H1 (cell line): Measurements from ENCODE around the gene CEP350. TPM values are rescaled to one million over a fixed set of nuclear protein-coding genes. Genes with fewer than 3 reads are reported as not detected.

Experiments
- CTCF ChIA-PET: fragments of 300-600 bp; sonication (Branson Sonifier 250); formaldehyde crosslinking; loops from one replicate; lab custom pipeline; 2021; ENCODE audit not compliant: partially characterized antibody; lab: Charles Lee
- POLR2A ChIA-PET: fragments of 300-600 bp; sonication (Branson Sonifier 250); formaldehyde crosslinking; loops from one replicate; lab custom pipeline; 2021; ENCODE audit warnings: inconsistent platforms; ENCODE audit not compliant: partially characterized antibody; lab: Charles Lee
- DNase-seq, 2 experiments: peaks; one replicate each; pipeline versions ENCODE4 v3.0.0 to v3.0.0-alpha.2; 2010 to 2022; ENCODE audit warnings: low spot score in 2 of 2, low read depth in 1 of 2, mixed read lengths in 1 of 2
- FAIRE-seq: peaks from 2 replicates; lab custom pipeline; 2011; peaks lifted over from hg19 to GRCh38; lab: Jason Lieb, UNC
- H2AFZ ChIP-seq: 2 replicates; pipeline ENCODE4 v1.8.1; 2012; ENCODE audit warnings: low read length, inconsistent platforms
- H2AK5ac ChIP-seq: 2 replicates; pipeline ENCODE4 v1.6.1; 2013; ENCODE audit warnings: low read depth, low read length
- H2BK120ac ChIP-seq: replicated peaks from 2 replicates; pipeline ENCODE3; 2013; ENCODE audit warnings: low read depth, low read length, inconsistent platforms
- H2BK12ac ChIP-seq: 2 replicates; pipeline ENCODE4 v1.6.1; 2013; ENCODE audit warnings: low read depth, low read length
- H2BK15ac ChIP-seq: 2 replicates; pipeline ENCODE4 v1.6.1; 2013; ENCODE audit warnings: low read length
- H2BK20ac ChIP-seq: 2 replicates; pipeline ENCODE4 v1.6.1; 2013; ENCODE audit warnings: low read length
- H2BK5ac ChIP-seq: 2 replicates; pipeline ENCODE4 v1.6.1; 2013; ENCODE audit warnings: low read depth, low read length
- H3K14ac ChIP-seq: 2 replicates; pipeline ENCODE4 v1.6.1; 2013; ENCODE audit warnings: inconsistent platforms; ENCODE audit not compliant: insufficient read length
- H3K18ac ChIP-seq: 2 replicates; pipeline ENCODE4 v1.6.1; 2013; ENCODE audit warnings: low read length; ENCODE audit errors: extremely low read depth
- H3K23ac ChIP-seq: 2 replicates; pipeline ENCODE4 v1.6.1; 2013; ENCODE audit warnings: inconsistent platforms; ENCODE audit not compliant: insufficient read length
- H3K23me2 ChIP-seq: 2 replicates; pipeline ENCODE4 v1.6.1; 2013; ENCODE audit warnings: low read depth, low read length
- H3K27ac ChIP-seq: 2 replicates; pipeline ENCODE4 v1.6.1; 2011; ENCODE audit warnings: low read depth, low read length, inconsistent platforms
- H3K27me3 ChIP-seq, 4 experiments: replicated peaks in 1 of 4; 1 replicate in 1 of 4; 2 replicates in 3 of 4; pipeline versions ENCODE4 v1.6.1 to v1.8.1; 2011 to 2013; ENCODE audit warnings: low read length in 3 of 4, mild to moderate bottlenecking in 3 of 4, inconsistent platforms in 2 of 4, mixed read lengths in 2 of 4, moderate library complexity in 1 of 4; ENCODE audit not compliant: control insufficient read depth in 3 of 4, insufficient read depth in 3 of 4; ENCODE audit errors: extremely low read depth in 1 of 4
- H3K36me3 ChIP-seq, 4 experiments: 2 replicates each; pipeline versions ENCODE4 v1.6.1 to v1.8.1; 2011 to 2013; ENCODE audit warnings: mild to moderate bottlenecking in 4 of 4, low read length in 3 of 4, moderate library complexity in 2 of 4, control low read depth in 1 of 4, inconsistent platforms in 1 of 4; ENCODE audit not compliant: insufficient read depth in 4 of 4, control insufficient read depth in 2 of 4
- H3K4ac ChIP-seq: replicated peaks from 2 replicates; pipeline ENCODE3; 2013; ENCODE audit warnings: low read length, low read depth, mixed read lengths, inconsistent platforms; ENCODE audit not compliant: insufficient read length
- H3K4me1 ChIP-seq, 4 experiments: replicated peaks in 1 of 4; 1 replicate in 1 of 4; 2 replicates in 3 of 4; pipeline versions ENCODE4 v1.6.1 to v1.8.1; 2011 to 2013; ENCODE audit warnings: low read length in 3 of 4, inconsistent platforms in 2 of 4, mixed read lengths in 1 of 4; ENCODE audit not compliant: insufficient read depth in 4 of 4, control insufficient read depth in 3 of 4
- H3K4me2 ChIP-seq, 2 experiments: 2 replicates each; pipeline versions ENCODE4 v1.6.1 to v1.8.1; 2011 to 2013; ENCODE audit warnings: low read depth in 2 of 2, low read length in 2 of 2, control low read depth in 1 of 2, inconsistent platforms in 1 of 2, mild to moderate bottlenecking in 1 of 2; ENCODE audit not compliant: insufficient read depth in 1 of 2
- H3K4me3 ChIP-seq, 4 experiments: fragments of 200-600, 300-600 bp in 1 of 4; sonication (generic), shearing (Covaris generic), sonication (Bioruptor Twin) in 1 of 4; 2 replicates each; pipeline versions ENCODE4 v1.5.1 to v1.8.1; 2011 to 2016; ENCODE audit warnings: low read length in 4 of 4, low read depth in 3 of 4, control low read depth in 2 of 4, inconsistent platforms in 2 of 4, mild to moderate bottlenecking in 2 of 4, mixed read lengths in 1 of 4, moderate library complexity in 1 of 4; ENCODE audit not compliant: insufficient read depth in 2 of 4; ENCODE audit errors: extremely low read depth in 1 of 4
- H3K56ac ChIP-seq: replicated peaks from 2 replicates; pipeline ENCODE3; 2013; ENCODE audit warnings: low read depth, mild to moderate bottlenecking, mixed read lengths, low read length, inconsistent platforms; ENCODE audit not compliant: insufficient read length
- H3K79me1 ChIP-seq: 2 replicates; pipeline ENCODE4 v1.6.1; 2013; ENCODE audit warnings: low read depth, low read length, control low read depth
- H3K79me2 ChIP-seq, 2 experiments: 2 replicates each; pipeline versions ENCODE4 v1.6.1 to v1.8.1; 2012 to 2013; ENCODE audit warnings: low read length in 2 of 2, mild to moderate bottlenecking in 2 of 2, inconsistent platforms in 1 of 2; ENCODE audit not compliant: insufficient read depth in 2 of 2, control insufficient read depth in 1 of 2
- H3K9ac ChIP-seq, 4 experiments: replicated peaks in 1 of 4; 1 replicate in 1 of 4; 2 replicates in 3 of 4; pipeline versions ENCODE4 v1.6.1 to v1.8.1; 2011 to 2013; ENCODE audit warnings: low read depth in 3 of 4, low read length in 3 of 4, control low read depth in 2 of 4, mild to moderate bottlenecking in 2 of 4, moderate library complexity in 2 of 4, inconsistent platforms in 1 of 4; ENCODE audit errors: extremely low read depth in 1 of 4
- H3K9me3 ChIP-seq, 2 experiments: 2 replicates each; pipeline versions ENCODE4 v1.6.1 to v1.8.1; 2012 to 2013; ENCODE audit warnings: mild to moderate bottlenecking in 2 of 2, moderate library complexity in 2 of 2, control low read depth in 1 of 2, inconsistent platforms in 1 of 2, low read depth in 1 of 2, low read length in 1 of 2, mixed read lengths in 1 of 2; ENCODE audit not compliant: insufficient read depth in 2 of 2
- H4K20me1 ChIP-seq, 2 experiments: replicated peaks in 1 of 2; 2 replicates each; pipeline versions ENCODE3 to v1.8.1; 2011 to 2013; ENCODE audit warnings: inconsistent platforms in 2 of 2, low read length in 2 of 2, mild to moderate bottlenecking in 1 of 2; ENCODE audit not compliant: insufficient read depth in 2 of 2, control insufficient read depth in 1 of 2
- H4K5ac ChIP-seq: 2 replicates; pipeline ENCODE4 v1.6.1; 2013; ENCODE audit warnings: low read length, low read depth, mixed read lengths, inconsistent platforms; ENCODE audit not compliant: insufficient read length
- H4K8ac ChIP-seq: 2 replicates; pipeline ENCODE4 v1.8.0; 2013; ENCODE audit warnings: mild to moderate bottlenecking, moderate library complexity, low read length, inconsistent platforms; ENCODE audit not compliant: insufficient read depth; ENCODE audit errors: extremely low read depth
- H4K91ac ChIP-seq: replicated peaks from 2 replicates; pipeline ENCODE3; 2013; ENCODE audit warnings: low read length, mixed read lengths, inconsistent platforms; ENCODE audit not compliant: insufficient read length
- PHF8 ChIP-seq: fragments of 200-600 bp; sonication (generic); conservative IDR thresholded peaks from 2 replicates; pipeline ENCODE4 v1.7.1; 2012; ENCODE audit warnings: low read depth, mild to moderate bottlenecking, inconsistent platforms, low read length, moderate library complexity
- RNF2 ChIP-seq: fragments of 200-900, 300-1000 bp; sonication (generic); IDR thresholded peaks from 2 replicates; pipeline ENCODE4 v1.7.1; 2016; ENCODE audit warnings: borderline replicate concordance, low read depth, mild to moderate bottlenecking, antibody characterized with exemption, low read length; ENCODE audit not compliant: poor library complexity, severe bottlenecking; ENCODE audit errors: missing control alignments
- WGBS, 2 experiments: shearing (Covaris generic) in 1 of 2; methylation state at CpG; one replicate each; pipeline versions ENCODE4 v1.1.6 to v1.1.7; 2013 to 2015; ENCODE audit warnings: low lambda C conversion rate in 2 of 2, mixed read lengths in 2 of 2, inconsistent platforms in 1 of 2, low coverage in 1 of 2, missing lambda C conversion rate in 1 of 2; ENCODE audit not compliant: insufficient replicate concordance in 2 of 2, insufficient coverage in 1 of 2, insufficient read length in 1 of 2; ENCODE audit errors: extremely low coverage in 1 of 2, missing lambda C conversion rate in 1 of 2; 5-methylcytosine and 5-hydroxymethylcytosine counted together
- polyA plus RNA-seq, 7 experiments: library from polyadenylated mRNA; depleted of rRNA in 3 of 7; stranded (reverse) in 5 of 7; unstranded in 2 of 7; fragments of >200 nt in 5 of 7; fragments of 200-250 nt in 2 of 7; gene quantifications; 1 replicate in 5 of 7; 2 replicates in 1 of 7; 4 replicates in 1 of 7; pipeline versions ENCODE4 v1.2.1 to v1.2.3, GENCODE V29; 2011 to 2013; ENCODE audit warnings: missing spikeins in 2 of 7, mixed read lengths in 2 of 7
- total RNA-seq: library from RNA; stranded (reverse); fragmentation: NEBNext Ultra II Directional; extraction: Animal tissue kit (Norgen Biotek cat#: 25700); gene quantifications from 2 replicates; pipeline ENCODE4 v1.2.1, GENCODE V29; 2021

Gene CEP350
- total and polyA plus RNA-seq, 2 of the 8 experiments (the other 6 are each of a cell fraction or from before 2014, with no cell fraction given) = 5.6 to 39.4 TPM

- Histone ChIP-seq H3K9me3 (no peaks in the 10 kb centered on the region), H3K4ac (no peak overlapping the region), H3K56ac (no peak overlapping the region), H3K23ac (no peak overlapping the region), H3K27me3 (no peaks in the 10 kb centered on the region), H2BK5ac (no peak overlapping the region), H4K8ac (no peak overlapping the region), H2BK120ac (no peak overlapping the region), H3K18ac (no peak overlapping the region), H2BK20ac (no peak overlapping the region), H3K9ac (no peak overlapping the region), H4K20me1 (no peaks in the 10 kb centered on the region), H3K23me2 (no peaks in the 10 kb centered on the region), H3K4me2 (no peak overlapping the region), H2BK15ac (no peak overlapping the region), H2BK12ac (no peak overlapping the region), H2AFZ (no peak overlapping the region), H2AK5ac (no peak overlapping the region), H4K91ac (no peak overlapping the region), H3K4me3 (no peak overlapping the region), H3K4me1 (peaks cover 0 to 12% (median 3%) of the 10 kb centered on the region in 4 experiments; a peak in 2 of 7 replicates), H3K79me1 (no peaks in the 10 kb centered on the region), H3K14ac (no peak overlapping the region), H3K36me3 (peaks cover 0 to under 1% (median 0%) of the 10 kb centered on the region in 4 experiments; a peak in 1 of 8 replicates), H3K27ac (no peak overlapping the region), H3K79me2 (no peaks in the 10 kb centered on the region), H4K5ac (no peak overlapping the region)
- no peak for TF ChIP-seq RNF2
- no peak for TF ChIP-seq PHF8
- DNase-seq = no peak
- ChIA-PET CTCF (interaction anchor here (1.9 kb wide), 1 partner anchor 14 kb away, joined by 5 read pairs; no protein-coding TSS in a partner anchor), POLR2A (interaction anchor here (0.7 to 1.9 kb wide), 3 partner anchors 14 to 41 kb away, joined by 3 to 4 read pairs (median 3); no protein-coding TSS in a partner anchor)
- FAIRE-seq = no peak
- 79% methylated on average over 1 of the region's 1 CpG; no CpG with 5 or more reads in 1 of the 2 experiments for WGBS, 2 experiments
These were observed 30.3 kb upstream of the CEP350 start for GRCh38 chr1:179924268-179924667.
